ENCODE measurements around the gene UNC119. TPM values are rescaled to one million over a fixed set of nuclear protein-coding genes. Genes with fewer than 3 reads are reported as not detected.
"Not testable (repeated sequence)": the region's sequence is repeated elsewhere in the genome, so short reads cannot be mapped to it uniquely, and the experiment has no call there.

The UNC119 gene
- total RNA-seq, 4 donors from 2014 or later, result 16.1 to 36.3 (median 23.2) TPM

GRCh38 chr17:28577466-28577824, 25.0 kb upstream of the UNC119 start:
- H3K4me3 ChIP-seq, result peak overlapping the region in 3 of 4 donors; percentile 40 to 53 (median 43)

DNA sequence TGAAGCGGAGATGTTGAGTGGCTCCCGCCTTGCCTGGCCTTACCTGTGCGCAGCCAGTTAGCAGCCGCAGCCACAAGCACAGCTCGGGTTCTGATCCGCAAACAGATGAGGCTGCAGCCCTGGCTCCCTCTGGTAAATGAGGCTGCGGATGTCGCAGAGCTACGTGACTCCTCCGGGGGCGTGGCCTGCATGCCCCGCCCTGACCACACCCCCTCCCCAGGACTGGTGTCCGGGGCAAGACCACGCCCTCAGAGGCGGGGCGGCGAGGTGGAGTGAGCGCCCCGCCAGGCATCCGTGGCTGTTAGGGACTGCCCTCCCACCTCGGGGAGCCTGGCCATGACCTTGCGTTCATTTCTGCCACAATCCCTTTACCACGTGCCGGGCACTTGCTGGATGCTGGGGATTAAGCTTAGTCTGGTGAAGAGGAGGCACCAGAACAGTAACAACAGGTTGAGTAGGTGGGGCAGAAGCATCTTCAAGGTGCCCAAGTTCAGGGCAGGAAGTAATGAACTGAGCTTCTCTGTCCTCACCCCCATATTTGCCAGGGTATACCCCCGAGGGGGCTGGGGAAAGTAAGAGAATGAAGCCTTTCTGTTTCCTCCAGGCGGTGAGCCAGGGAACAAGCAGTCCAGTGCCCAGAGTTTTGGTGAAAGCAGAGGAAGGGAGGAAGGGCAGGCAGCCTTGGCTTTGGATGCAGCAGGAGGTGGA, 24.5 kb upstream of the UNC119 start, which contains the start of gene ALDOC:
TSS of gene ALDOC (minus strand) at position 138 of the 708 bp plus-strand sequence. CDS start 1,363 bp downstream, outside the sequence.
- peak; percentile 98 for DNase-seq (ENCODE audit: extremely low spot score)
- WGBS, result 67% methylated on average over 2 of the region's 26 CpGs
- Histone ChIP-seq H3K9me3 (no peaks in the 10 kb centered on the region), H3K4me1 (peaks cover 21 to 31% (median 30%) of the 10 kb centered on the region in 4 donors), H3K27me3 (no peaks in the 10 kb centered on the region), H3K36me3 (peaks cover 0 to 11% (median 2%) of the 10 kb centered on the region in 4 donors), H3K4me3 (peak within 1 kb of the TSS; percentile 40 to 53 (median 44)), H3K27ac (replicated peaks in 1 of 4) (peak within 1 kb of the TSS in 3 of 4 donors; percentile 52 to 61 (median 60))
- TF ChIP-seq POLR2A (IDR thresholded peaks at IDR 0.05; ENCODE audit: low read depth) (peak; percentile 33), POLR2AphosphoS5 (IDR thresholded peaks at IDR 0.05) (peak; percentile 97), EP300 (IDR thresholded peaks at IDR 0.05) (no peak)
- intact Hi-C loops (cut with DNase I), result no loop called here

More at GRCh38 chr17:28577466-28577824, 25.0 kb upstream of the UNC119 start:
- DNase-seq (ENCODE audit: extremely low spot score), result no peak
- WGBS, result 81% methylated on average over 3 of the region's 3 CpGs
- Histone ChIP-seq H3K9me3 (no peaks in the 10 kb centered on the region), H3K36me3 (peaks cover 0 to 11% (median 2%) of the 10 kb centered on the region in 4 donors), H3K27me3 (no peaks in the 10 kb centered on the region), H3K4me1 (peaks cover 16 to 26% (median 25%) of the 10 kb centered on the region in 4 donors), H3K27ac (replicated peaks in 1 of 4) (peak overlapping the region in 3 of 4 donors; percentile 52 to 61 (median 60))
- intact Hi-C loops (cut with DNase I), result no loop called here
- TF ChIP-seq EP300 (IDR thresholded peaks at IDR 0.05) (no peak), POLR2AphosphoS5 (IDR thresholded peaks at IDR 0.05) (no peak)

- Histone ChIP-seq H3K4me3 (peak overlapping the region in 1 of 4 donors; percentile 40), H3K4me1 (peaks cover 23 to 34% (median 32%) of the 10 kb centered on the region in 4 donors), H3K36me3 (peaks cover 0 to 11% (median 2%) of the 10 kb centered on the region in 4 donors)
- DNase-seq (ENCODE audit: extremely low spot score); H3K27me3 ChIP-seq; H3K9me3 ChIP-seq; H3K27ac ChIP-seq (replicated peaks in 1 of 4); intact Hi-C loops (cut with DNase I): not testable (repeated sequence)
- 70% methylated on average over 3 of the region's 3 CpGs for WGBS
Observed at GRCh38 chr17:28576016-28576415, 23.6 kb upstream of the UNC119 start.

DNA sequence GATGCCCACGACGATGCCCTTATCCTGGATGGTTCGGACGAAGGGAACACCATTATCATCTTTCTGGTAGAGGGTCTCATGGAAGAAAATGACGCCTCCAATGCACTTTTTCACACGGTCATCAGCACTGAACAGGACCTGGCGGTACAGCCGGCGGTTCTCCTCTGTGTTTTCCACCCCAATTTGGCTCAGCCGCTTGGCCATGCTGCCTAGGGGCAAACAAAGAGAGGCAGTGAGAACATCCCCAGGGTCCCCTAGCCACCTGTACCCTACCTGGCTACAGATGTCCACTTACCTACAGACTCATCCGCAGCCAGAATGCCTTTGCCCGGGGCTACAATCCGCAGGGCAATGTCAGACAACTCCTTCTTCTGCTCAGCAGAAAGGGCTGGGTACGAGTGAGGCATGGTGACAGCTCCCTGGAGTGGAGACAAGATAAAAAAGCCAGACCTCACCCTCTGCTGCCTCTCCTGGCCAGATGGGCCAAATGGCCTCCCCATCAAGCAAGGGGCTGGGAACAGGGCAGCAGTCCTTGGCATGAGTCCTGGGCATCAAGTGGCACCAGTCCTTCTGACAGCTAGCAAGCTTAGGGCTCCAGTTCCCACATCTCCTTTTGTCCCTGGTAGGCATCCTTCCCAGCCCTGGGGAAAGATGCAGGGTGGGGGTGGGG, 22.8 kb upstream of the UNC119 start:
- peaks cover 0 to 11% (median 2%) of the 10 kb centered on the region in 4 donors for H3K36me3 ChIP-seq
- peaks cover 27 to 41% (median 37%) of the 10 kb centered on the region in 4 donors for H3K4me1 ChIP-seq
- no peaks in the 10 kb centered on the region for H3K9me3 ChIP-seq
- H3K27me3 ChIP-seq, result no peaks in the 10 kb centered on the region
- no peak for TF ChIP-seq EP300 (IDR thresholded peaks at IDR 0.05)
- no peak for TF ChIP-seq POLR2AphosphoS5 (IDR thresholded peaks at IDR 0.05)
- no peak for TF ChIP-seq POLR2A (IDR thresholded peaks at IDR 0.05; ENCODE audit: low read depth)
- TF ChIP-seq CTCF (IDR thresholded peaks at IDR 0.05), result no peak
- intact Hi-C loops (cut with DNase I), result no loop called here
- DNase-seq (ENCODE audit: extremely low spot score), result no peak
- H3K4me3 ChIP-seq, result no peak overlapping the region
- H3K27ac ChIP-seq (replicated peaks in 1 of 4), result no peak overlapping the region
- WGBS, result 94% methylated on average over 14 of the region's 14 CpGs

- intact Hi-C loops (cut with DNase I), result no loop called here
- DNase-seq (ENCODE audit: extremely low spot score), result no peak
- 100% methylated on average over 4 of the region's 7 CpGs for WGBS
- no peaks in the 10 kb centered on the region for H3K27me3 ChIP-seq
- no peak overlapping the region for H3K4me3 ChIP-seq
- TF ChIP-seq EP300 (IDR thresholded peaks at IDR 0.05) (no peak), POLR2A (IDR thresholded peaks at IDR 0.05; ENCODE audit: low read depth) (no peak), POLR2AphosphoS5 (IDR thresholded peaks at IDR 0.05) (no peak)
- no peak overlapping the region for H3K27ac ChIP-seq (replicated peaks in 1 of 4)
- peaks cover 0 to 8% (median 2%) of the 10 kb centered on the region in 4 donors for H3K36me3 ChIP-seq
- H3K4me1 ChIP-seq, result peaks cover 34 to 49% (median 44%) of the 10 kb centered on the region in 4 donors
- no peaks in the 10 kb centered on the region for H3K9me3 ChIP-seq
Observed at GRCh38 chr17:28574526-28574925, 22.1 kb upstream of the UNC119 start.

DNA sequence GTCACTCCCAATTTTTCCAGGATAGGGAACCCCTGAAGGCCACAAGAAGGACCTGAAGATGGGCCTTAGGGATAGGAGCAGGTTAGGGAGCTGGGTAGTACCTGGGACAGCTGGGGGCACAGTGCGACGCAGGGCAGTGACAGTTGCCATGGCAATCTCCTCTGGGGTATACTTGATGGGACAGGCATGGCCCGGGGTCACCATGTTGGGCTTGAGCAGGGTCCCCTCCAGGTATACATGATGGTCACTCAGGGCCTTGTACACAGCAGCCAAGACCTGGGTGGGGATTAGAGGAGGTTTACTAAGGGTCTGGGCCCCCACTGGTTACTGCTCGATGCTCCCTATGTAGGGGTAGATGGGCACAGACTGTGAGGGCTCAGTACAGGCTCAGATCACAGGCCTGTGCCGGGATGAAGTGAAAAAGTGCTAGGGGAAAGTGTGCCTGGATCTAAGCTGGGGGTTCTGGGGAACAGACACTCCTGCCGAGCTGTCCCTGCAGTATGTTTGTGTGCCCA, 21.6 kb upstream of the UNC119 start:
- H3K27ac ChIP-seq (replicated peaks in 1 of 4), result no peak overlapping the region
- intact Hi-C loops (cut with DNase I), result no loop called here
- TF ChIP-seq POLR2A (IDR thresholded peaks at IDR 0.05; ENCODE audit: low read depth) (no peak), POLR2AphosphoS5 (IDR thresholded peaks at IDR 0.05) (no peak), EP300 (IDR thresholded peaks at IDR 0.05) (no peak), CTCF (IDR thresholded peaks at IDR 0.05) (no peak)
- H3K36me3 ChIP-seq, result peaks cover 0 to 4% (median 1%) of the 10 kb centered on the region in 4 donors
- no peaks in the 10 kb centered on the region for H3K9me3 ChIP-seq
- WGBS, result 98% methylated on average over 6 of the region's 6 CpGs
- peaks cover 39 to 54% (median 46%) of the 10 kb centered on the region in 4 donors for H3K4me1 ChIP-seq
- H3K4me3 ChIP-seq, result no peak overlapping the region
- H3K27me3 ChIP-seq, result no peaks in the 10 kb centered on the region
- DNase-seq (ENCODE audit: extremely low spot score), result no peak
